ENCODE data around the gene LYRM1. TPM values are rescaled to one million over a fixed set of nuclear protein-coding genes. Genes with fewer than 3 reads are reported as not detected.

Gene LYRM1
- polyA plus RNA-seq, 1 of the 3 experiments (the other 2 are of a cell fraction), result 18.1 TPM

DNA sequence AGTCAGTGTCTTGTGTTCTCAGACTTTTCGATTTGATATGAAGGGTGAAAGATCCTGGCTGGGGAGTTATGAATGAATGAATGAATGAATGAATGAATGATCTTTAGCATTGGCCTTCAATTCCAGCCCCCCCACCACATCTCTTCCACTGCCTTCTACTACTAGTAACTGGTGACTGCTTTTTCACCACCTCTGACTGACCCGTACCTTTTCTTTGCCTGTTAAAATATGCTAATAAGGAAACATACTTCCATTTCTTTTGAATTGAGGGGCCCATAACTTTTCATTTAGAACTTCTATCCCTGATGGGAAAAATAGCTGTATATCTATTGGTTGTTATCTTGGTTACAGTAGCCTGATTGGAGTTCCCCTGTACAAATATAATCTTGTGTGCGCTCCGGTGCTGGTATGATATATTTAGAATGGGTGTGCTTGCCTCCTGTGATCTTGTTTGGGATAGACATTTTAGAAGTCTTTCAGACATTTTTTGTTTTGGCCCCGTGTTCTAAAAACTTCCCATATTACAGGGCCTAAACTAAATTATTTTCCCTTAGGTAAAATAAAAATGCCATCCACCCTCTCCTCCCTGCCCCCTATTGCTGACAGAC is 3.4 kb downstream of the LYRM1 start:
- peak overlapping the region; percentile 32; the same call in 1 of the 2 replicates for H3K9ac ChIP-seq
- no peaks in the 10 kb centered on the region for H3K9me2 ChIP-seq
- peaks cover 21% of the 10 kb centered on the region for H3F3A ChIP-seq (replicated peaks; ENCODE audit: insufficient read depth)
- no peak overlapping the region for H2AFZ ChIP-seq (ENCODE audit: low read depth)
- H3K27me3 ChIP-seq (ENCODE audit: insufficient read depth), result no peaks in the 10 kb centered on the region
- ChIA-PET CTCF (interaction anchor here (2.1 kb wide), 1 partner anchor 54 kb away, joined by 6 read pairs; no protein-coding TSS in a partner anchor), POLR2A (no interaction called here)
- no peak for DNase-seq
- H3K4me2 ChIP-seq, result 0 out of 2 replicates have a peak overlapping the region, but pooled peaks have one; percentile 18
- H3K9me3 ChIP-seq, result no peaks in the 10 kb centered on the region
- no peak for TF ChIP-seq RFX5 (IDR thresholded peaks at IDR 0.05; ENCODE audit: low read length)
- TF ChIP-seq POLR2AphosphoS5 (IDR thresholded peaks at IDR 0.05; ENCODE audit: low read depth, low read length), result no peak
- TF ChIP-seq USF1 (IDR thresholded peaks at IDR 0.05; ENCODE audit: borderline replicate concordance, low read depth), result no peak
- TF ChIP-seq FOXJ3 (CRISPR knock-in tag; IDR thresholded peaks at IDR 0.05), result no peak
- no peak for TF ChIP-seq ELF1 (IDR thresholded peaks at IDR 0.05)
- TF ChIP-seq, protein P1, sequence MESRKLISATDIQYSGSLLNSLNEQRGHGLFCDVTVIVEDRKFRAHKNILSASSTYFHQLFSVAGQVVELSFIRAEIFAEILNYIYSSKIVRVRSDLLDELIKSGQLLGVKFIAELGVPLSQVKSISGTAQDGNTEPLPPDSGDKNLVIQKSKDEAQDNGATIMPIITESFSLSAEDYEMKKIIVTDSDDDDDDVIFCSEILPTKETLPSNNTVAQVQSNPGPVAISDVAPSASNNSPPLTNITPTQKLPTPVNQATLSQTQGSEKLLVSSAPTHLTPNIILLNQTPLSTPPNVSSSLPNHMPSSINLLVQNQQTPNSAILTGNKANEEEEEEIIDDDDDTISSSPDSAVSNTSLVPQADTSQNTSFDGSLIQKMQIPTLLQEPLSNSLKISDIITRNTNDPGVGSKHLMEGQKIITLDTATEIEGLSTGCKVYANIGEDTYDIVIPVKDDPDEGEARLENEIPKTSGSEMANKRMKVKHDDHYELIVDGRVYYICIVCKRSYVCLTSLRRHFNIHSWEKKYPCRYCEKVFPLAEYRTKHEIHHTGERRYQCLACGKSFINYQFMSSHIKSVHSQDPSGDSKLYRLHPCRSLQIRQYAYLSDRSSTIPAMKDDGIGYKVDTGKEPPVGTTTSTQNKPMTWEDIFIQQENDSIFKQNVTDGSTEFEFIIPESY (IDR thresholded peaks at IDR 0.05; ENCODE audit: borderline replicate concordance, low read depth), result no peak
- TF ChIP-seq RAD21 (IDR thresholded peaks at IDR 0.05; ENCODE audit: low read length), result no peak
- TF ChIP-seq RXRA (IDR thresholded peaks at IDR 0.05; ENCODE audit: borderline replicate concordance, low read depth), result no peak
- no peak for TF ChIP-seq SMC3 (IDR thresholded peaks at IDR 0.05; ENCODE audit: low read depth, low read length)
- TF ChIP-seq, protein P2, sequence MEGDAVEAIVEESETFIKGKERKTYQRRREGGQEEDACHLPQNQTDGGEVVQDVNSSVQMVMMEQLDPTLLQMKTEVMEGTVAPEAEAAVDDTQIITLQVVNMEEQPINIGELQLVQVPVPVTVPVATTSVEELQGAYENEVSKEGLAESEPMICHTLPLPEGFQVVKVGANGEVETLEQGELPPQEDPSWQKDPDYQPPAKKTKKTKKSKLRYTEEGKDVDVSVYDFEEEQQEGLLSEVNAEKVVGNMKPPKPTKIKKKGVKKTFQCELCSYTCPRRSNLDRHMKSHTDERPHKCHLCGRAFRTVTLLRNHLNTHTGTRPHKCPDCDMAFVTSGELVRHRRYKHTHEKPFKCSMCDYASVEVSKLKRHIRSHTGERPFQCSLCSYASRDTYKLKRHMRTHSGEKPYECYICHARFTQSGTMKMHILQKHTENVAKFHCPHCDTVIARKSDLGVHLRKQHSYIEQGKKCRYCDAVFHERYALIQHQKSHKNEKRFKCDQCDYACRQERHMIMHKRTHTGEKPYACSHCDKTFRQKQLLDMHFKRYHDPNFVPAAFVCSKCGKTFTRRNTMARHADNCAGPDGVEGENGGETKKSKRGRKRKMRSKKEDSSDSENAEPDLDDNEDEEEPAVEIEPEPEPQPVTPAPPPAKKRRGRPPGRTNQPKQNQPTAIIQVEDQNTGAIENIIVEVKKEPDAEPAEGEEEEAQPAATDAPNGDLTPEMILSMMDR (IDR thresholded peaks at IDR 0.05), result no peak
- TF ChIP-seq FOXM1 (IDR thresholded peaks at IDR 0.05; ENCODE audit: low read depth), result no peak
- 71% methylated on average over 5 of the region's 5 CpGs for whole genome bisulfite sequencing (ENCODE audit: low lambda C conversion rate)
- H3K36me3 ChIP-seq (replicated peaks in 1 of 2; ENCODE audit: control insufficient read depth in 1 of 2, insufficient read depth in 2 of 2, low read length in 1 of 2), result peaks cover 3 to 5% of the 10 kb centered on the region in 2 experiments
- H3K79me2 ChIP-seq (ENCODE audit: insufficient read depth), result peaks cover 48% of the 10 kb centered on the region
- H3K4me1 ChIP-seq (ENCODE audit: control insufficient read depth in 1 of 2, insufficient read depth in 2 of 2, low read depth in 1 of 2, low read length in 1 of 2), result peaks cover 16 to 43% of the 10 kb centered on the region in 2 experiments
- H3K27ac ChIP-seq (ENCODE audit: low read depth in 2 of 2, low read length in 1 of 2), result peak overlapping the region; percentile 19 to 85
- H4K20me1 ChIP-seq (ENCODE audit: insufficient read depth), result no peaks in the 10 kb centered on the region
- no peak overlapping the region for H3K4me3 ChIP-seq (ENCODE audit: low read depth in 2 of 2, low read length in 1 of 2)

DNA sequence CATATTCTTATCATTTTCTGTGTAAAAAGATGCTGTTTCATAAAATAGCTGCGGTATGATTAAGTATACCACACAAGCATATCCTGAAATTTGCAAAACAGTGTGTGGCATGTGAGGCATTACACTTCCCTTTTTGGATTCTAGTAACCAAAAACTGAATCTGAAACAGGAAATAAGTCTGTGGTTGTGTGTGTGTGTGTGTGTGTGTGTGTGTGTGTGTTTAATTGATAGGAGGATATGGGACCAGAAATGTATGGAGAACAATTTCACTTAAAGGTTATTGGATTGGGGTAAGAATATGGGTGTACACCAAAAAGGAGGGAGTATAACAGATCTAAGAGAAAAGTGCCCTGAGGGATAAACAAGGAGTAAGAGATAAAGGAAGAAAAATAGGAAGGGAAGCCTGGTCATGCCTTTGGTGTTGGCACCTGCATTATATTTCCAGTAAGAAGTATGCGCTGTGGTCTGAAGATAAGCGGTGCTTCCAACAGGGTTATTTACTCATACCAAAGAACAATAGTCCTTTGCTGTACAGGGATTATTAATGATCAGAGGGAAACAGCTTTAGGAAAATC is 4.0 kb downstream of the LYRM1 start:
- ChIA-PET CTCF (no interaction called here), POLR2A (no interaction called here)
- Histone ChIP-seq H3K4me3 (ENCODE audit: low read depth in 2 of 2, low read length in 1 of 2) (no peak overlapping the region), H3K4me1 (ENCODE audit: control insufficient read depth in 1 of 2, insufficient read depth in 2 of 2, low read depth in 1 of 2, low read length in 1 of 2) (peaks cover 16 to 43% of the 10 kb centered on the region in 2 experiments), H3K36me3 (replicated peaks in 1 of 2; ENCODE audit: control insufficient read depth in 1 of 2, insufficient read depth in 2 of 2, low read length in 1 of 2) (peaks cover 3 to 5% of the 10 kb centered on the region in 2 experiments), H3K4me2 (0 out of 2 replicates have a peak overlapping the region, but pooled peaks have one; percentile 18), H3K79me2 (ENCODE audit: insufficient read depth) (peaks cover 42% of the 10 kb centered on the region), H3K27ac (ENCODE audit: low read depth in 2 of 2, low read length in 1 of 2) (peak overlapping the region; percentile 53 to 85), H3K9me3 (no peaks in the 10 kb centered on the region), H3K27me3 (ENCODE audit: insufficient read depth) (no peaks in the 10 kb centered on the region), H3K9ac (peak overlapping the region; percentile 32; the same call in 1 of the 2 replicates), H3K9me2 (no peaks in the 10 kb centered on the region), H3F3A (replicated peaks; ENCODE audit: insufficient read depth) (peaks cover 21% of the 10 kb centered on the region), H2AFZ (ENCODE audit: low read depth) (no peak overlapping the region), H4K20me1 (ENCODE audit: insufficient read depth) (no peaks in the 10 kb centered on the region)
- 51% methylated on average over 3 of the region's 3 CpGs for WGBS (ENCODE audit: low lambda C conversion rate)
- no peak for DNase-seq
- TF ChIP-seq FOSL2 (IDR thresholded peaks at IDR 0.05; ENCODE audit: borderline replicate concordance, low read depth), result peak; percentile 2; the same call in 1 of the 2 replicates
- TF ChIP-seq, protein P3, sequence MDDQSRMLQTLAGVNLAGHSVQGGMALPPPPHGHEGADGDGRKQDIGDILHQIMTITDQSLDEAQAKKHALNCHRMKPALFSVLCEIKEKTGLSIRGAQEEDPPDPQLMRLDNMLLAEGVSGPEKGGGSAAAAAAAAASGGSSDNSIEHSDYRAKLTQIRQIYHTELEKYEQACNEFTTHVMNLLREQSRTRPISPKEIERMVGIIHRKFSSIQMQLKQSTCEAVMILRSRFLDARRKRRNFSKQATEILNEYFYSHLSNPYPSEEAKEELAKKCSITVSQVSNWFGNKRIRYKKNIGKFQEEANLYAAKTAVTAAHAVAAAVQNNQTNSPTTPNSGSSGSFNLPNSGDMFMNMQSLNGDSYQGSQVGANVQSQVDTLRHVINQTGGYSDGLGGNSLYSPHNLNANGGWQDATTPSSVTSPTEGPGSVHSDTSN (IDR thresholded peaks at IDR 0.05), result peak; percentile 26; the same call in 1 of the 2 replicates
- TF ChIP-seq TEAD4 (IDR thresholded peaks at IDR 0.05; ENCODE audit: borderline replicate concordance, insufficient read depth), result no peak
- no peak for TF ChIP-seq YY1 (IDR thresholded peaks at IDR 0.05; ENCODE audit: low read depth)
